Right renal pelvis (tissue), 4 donors: Measurements from ENCODE around the gene HBM. TPM values are rescaled to one million over a fixed set of nuclear protein-coding genes. Genes with fewer than 3 reads are reported as not detected.
A peak's percentile ranks its signal among the peaks of the same experiment; 100 is the strongest.
"Not testable (repeated sequence)": the region's sequence is repeated elsewhere in the genome, so short reads cannot be mapped to it uniquely, and the experiment has no call there.

Experiments
- DNase-seq, 4 donors: peaks; one replicate each; pipeline ENCODE4 v3.0.0-alpha.2; 2013; ENCODE audit warnings: low read depth in 4 of 4, low spot score in 3 of 4, missing footprints in 1 of 4
- polyA plus RNA-seq, 4 donors: library from polyadenylated mRNA; unstranded; fragments of 120-200 nt; gene quantifications; one replicate each; pipeline ENCODE4 v1.2.1, GENCODE V29; 2013; ENCODE audit not compliant: insufficient read length in 4 of 4

The HBM gene, protein sequence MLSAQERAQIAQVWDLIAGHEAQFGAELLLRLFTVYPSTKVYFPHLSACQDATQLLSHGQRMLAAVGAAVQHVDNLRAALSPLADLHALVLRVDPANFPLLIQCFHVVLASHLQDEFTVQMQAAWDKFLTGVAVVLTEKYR
- 1 to 10 TPM; 2.1 to 5.7 (median 3.7) TPM for polyA plus RNA-seq

DNA sequence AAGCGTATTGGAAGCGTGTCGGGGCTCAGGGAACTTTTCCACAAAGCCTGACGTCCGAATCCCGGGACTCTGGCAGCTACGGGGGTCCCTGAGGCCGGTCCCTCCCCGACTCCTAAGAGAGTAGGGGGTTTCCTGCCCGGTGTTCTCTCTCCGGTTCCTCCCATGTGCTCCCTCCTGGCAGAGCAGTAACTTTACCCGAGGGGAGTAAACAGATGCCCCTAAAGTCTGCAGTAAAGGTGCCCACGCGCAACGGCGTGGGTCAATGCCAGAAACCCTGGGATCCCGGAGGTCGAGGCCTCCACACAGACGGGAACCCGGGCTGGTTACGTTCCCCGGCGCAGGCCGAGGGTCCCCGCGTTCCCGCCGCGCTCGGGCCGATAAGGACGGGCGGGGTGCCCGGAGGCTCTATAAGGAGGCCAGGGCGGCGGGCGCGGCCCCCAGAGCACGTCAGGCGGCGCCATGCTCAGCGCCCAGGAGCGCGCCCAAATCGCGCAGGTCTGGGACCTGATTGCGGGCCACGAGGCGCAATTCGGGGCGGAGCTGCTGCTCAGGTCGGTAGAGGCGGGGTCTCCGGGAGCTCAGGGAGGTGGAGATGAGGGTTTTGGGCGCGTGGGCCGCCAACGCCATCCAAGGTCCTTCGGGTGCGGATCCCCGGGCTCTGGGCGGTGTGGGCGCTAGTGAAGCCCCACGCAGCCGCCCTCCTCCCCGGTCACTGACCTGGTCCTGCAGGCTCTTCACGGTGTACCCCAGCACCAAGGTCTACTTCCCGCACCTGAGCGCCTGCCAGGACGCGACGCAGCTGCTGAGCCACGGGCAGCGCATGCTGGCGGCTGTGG is at the start of gene HBM:
HBM (plus strand) TSS at position 440 of the 836 bp plus-strand sequence; CDS start at position 460, 20 bp downstream.
- DNase-seq, result no peak

DNA sequence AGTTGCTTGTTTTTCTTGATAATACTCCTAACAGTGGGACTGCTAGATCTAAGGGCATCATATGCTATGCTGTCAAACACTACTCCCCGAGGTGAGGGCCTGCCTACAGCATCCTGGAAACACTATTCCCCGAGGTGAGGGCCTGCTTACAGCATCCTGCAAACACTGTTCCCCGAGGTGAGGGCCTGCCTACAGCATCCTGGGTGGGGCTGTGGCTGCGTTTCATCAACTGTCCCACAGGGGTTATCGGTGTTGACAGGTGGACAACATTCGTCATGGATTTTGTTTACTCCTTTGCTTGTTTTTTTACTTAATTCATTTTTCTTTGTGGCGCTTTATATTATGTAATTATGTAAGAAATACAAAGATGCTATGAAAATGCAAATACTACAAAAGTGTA is 49.8 kb upstream of the HBM start:
- no peak for DNase-seq

DNA sequence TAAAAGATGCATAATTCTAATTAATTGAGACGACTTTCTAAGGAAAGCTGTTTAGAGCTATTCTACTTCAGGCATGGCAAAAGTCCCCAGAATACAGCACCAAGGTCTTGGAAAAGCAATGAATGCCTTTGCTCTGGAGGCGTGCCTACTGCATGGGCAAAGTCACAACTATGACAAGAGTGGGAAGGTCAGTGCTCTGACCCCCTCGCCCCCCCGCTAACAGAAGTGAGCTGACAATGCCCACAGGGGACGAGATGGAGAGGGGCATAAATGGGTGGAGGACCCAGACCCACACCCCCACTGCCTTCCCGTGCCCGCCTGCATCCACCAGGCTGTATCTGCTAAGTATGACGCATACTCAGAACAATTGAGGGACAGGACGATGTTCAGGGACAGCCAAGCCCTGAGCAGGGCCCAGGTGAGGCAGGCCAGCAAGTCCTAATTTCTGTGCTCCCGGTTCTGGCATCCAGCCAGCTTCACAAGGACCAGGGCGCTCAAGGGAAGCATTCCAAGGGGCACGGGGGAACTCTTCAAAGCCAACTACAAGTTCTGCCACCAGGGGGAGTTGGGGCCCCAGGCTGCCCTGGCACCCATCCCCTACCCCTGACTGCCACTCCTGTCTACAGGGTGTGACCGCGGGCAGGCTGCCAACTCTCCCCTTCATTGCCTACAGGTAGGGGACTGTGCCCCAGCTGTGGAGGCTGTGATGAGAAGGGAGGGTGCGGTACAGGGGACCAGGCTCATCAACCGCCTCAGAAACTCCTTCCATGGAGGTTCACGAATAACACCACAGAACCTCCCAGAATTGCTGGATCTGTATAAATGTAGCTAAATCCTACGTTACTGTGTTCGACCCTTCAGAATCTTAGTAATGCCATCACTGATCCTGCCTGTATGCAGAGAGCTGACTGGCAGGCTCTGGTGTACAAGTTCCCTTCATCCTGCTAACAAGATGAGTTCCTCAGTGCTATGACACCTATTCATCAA is 48.1 kb upstream of the HBM start:
- peak in 3 of 4 donors; percentile 42 to 46 (median 45) for DNase-seq

DNA sequence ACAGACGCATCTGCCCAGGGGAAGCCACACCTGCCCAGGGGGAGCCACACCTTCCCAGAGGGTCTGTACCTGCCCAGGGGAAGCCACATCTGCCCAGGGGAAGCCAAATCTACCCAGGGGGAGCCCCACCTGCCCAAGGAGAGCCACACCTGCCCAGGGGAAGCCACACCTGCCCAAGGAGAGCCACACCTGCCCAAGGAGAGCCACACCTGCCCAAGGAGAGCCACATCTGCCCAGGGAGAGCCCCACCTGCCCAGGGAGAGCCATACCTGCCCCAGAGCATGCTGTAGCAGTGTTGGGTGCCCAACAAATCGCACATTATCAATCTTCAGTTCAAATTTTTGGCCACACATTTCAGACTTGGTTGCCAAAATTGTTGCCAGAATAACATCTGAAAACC is 46.9 kb upstream of the HBM start:
- no peak for DNase-seq

DNA sequence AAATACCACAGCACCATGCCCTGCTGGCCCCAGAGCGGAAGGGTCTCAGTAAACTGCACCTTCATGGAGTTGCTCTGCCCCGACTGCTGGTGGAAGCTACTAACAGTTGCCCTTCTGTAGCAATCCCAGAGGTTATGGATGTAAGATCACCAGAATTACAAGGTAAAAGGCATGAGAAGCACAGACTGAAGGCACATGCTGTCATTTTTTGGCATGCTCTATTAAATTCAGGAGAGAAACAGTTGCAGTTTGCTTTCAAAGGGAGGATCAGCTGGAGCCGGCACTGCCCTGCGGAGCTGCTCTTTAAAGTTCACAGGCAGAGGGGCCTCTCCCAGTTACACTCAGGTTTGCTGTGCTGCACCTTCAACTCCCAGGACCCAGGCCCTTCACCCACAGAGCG is 46.5 kb upstream of the HBM start:
- DNase-seq, result no peak

DNA sequence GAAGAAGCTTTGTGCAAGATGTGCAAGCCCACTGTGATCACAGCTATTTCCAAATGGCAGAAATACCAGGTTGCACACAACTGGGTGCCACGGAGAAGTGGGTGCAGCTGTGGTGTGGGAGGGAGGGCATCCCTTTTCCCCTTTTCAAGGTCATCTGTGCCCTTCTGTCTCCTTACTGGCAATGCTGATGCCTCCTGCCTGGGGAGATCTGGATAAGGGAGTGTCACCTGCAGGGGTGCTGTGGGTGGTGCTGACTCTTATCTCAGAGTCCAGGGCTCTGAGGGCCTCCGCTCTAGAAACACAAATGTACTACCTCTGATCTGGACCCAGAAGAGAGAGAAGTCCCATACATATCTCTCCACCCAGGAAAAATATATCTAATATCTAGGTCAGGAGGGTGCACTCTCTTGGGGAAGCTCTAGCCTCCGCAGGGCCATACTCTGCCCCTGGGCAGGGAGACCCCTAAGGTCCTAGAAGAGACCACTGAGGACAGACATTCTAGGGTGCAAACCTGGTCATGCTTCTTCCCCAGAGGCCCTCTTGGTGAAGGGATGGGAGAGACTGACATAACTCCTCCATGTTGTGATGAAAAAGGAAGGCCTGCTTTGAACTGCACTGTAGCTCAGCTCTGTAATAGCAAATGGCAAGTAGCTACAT is 45.8 kb upstream of the HBM start:
- DNase-seq, result no peak

DNA sequence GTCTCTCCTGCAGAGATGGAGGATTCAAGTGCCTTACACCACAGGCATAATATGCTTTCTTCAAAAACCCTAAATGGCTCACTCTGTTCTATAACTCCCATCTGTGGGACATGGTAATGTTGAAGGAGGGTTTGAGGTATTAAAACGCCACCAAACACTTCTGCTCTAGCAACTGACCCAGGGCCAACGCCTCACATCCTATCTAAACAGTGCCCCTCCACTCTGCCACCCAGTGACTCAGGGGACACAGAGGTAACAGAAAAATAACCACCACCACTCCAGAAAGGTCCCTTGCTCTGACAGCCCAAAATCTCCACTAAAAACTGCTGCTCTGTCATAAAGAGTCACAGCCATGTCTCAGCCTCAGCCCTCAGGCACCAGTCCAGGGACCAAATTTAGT is 45.0 kb upstream of the HBM start:
- no peak for DNase-seq

DNA sequence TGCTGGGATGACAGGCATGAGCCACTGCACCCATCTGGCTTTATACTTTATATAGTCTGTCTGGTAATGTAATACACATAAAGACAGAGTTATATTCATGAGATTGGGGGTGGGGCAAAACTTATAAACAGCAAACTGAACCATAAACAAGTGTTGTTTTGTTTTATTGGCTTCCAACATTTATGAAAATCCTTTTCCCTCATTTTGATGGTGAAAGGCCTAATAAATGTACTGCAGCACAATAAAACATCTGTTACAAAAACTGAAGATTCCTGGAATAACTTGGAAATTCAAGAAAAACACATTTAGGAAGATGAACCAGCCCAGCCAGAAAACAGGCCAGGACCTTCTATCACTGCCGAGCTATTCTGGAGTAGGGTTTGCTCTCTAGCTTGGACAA is 43.4 kb upstream of the HBM start:
- no peak for DNase-seq

DNA sequence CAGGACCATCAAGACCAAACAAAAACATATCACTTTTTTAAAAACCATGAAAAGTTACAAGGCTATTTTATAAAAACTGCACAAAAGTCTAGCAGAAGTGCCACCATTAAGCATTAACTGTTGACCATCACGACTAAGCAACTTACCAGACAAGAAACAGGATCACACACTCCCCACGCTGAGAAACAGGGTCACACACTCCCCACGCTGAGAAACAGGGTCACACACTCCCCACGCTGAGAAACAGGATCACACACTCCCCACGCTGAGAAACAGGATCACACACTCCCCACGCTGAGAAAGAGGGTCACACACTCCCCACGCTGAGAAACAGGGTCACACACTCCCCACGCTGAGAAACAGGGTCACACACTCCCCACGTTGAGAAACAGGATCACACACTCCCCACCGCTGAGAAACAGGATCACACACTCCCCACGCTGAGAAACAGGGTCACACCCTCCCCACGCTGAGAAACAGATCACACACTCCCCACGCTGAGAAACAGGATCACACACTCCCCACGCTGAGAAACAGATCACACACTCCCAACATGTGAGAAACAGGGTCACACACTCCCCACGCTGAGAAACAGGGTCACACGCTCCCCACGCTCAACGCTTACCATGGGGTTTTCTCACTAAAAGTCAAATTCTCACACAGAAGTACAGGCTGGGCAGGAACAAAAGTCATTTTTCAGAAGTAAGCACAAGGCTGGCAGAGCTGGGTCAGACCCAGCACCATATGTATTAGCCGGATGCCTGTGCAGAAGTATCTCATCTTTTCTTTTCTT is 42.0 kb upstream of the HBM start:
- DNase-seq, result not testable (repeated sequence)

DNA sequence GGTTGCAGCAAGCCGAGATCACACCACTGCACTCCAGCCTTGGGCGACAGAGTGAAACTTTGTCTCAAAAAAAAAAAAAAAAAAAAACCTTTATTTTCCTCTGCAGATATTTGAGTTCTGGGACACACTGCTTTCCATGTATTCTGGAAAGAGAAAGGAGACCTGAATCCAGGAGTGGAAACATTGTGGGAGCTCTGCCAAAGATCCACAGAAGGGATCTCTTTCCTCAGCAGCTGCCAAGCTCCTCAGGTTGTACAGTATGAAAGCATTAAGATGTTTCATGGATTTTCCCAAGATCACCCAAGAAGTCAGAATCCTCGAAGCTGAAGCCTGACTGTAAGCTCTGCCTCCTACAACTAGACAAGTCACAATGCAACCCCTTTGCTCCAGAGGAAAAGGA is 40.8 kb upstream of the HBM start:
- no peak for DNase-seq

DNA sequence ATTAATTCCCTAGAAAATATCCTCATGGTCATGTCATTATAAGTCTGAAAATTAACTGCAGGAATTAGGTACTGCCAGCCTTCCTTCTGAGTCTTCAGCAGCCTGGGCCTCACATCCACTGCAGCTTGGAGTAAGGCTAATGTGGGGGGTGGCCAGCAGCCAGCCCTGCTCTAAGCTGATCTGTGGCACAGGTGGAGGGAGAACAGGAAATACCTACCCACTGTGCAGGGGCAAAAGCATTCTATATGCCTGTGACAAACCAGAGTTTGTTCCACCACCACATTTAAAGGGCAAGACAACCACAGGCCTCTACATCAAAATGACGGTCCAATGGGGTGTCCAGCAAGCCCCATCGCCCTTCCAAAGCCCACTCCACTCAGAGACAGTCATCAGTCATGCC is 36.7 kb upstream of the HBM start:
- no peak for DNase-seq

DNA sequence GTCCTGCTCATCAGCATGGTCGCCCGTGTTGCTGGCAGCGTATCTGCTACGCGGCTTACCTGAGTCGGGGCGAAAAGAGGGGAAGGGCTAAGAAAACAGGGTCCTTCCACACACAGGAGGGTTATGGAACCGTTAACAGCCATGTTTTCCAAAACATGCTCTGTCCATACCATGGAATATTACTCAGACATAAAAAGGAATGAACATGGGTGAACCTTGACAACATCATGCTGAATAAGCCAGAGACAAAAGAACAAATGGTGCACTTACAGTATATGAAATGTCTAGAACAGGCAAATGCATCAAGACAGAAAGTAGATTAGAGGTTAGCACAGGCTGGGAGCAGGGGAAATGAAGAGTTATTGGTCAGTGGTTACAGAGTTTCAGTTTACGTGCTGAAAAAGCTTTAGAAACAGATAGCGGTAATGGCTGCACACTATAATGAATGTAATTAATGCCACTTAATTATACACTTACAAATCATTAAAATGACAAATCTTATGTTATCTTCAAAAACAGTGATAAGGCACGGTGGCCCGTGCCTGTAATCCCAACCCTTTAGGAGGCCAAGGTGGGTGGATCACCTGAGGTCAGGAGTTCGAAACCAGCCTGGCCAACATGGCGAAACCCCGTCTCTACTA is 35.1 kb upstream of the HBM start:
- no peak for DNase-seq

DNA sequence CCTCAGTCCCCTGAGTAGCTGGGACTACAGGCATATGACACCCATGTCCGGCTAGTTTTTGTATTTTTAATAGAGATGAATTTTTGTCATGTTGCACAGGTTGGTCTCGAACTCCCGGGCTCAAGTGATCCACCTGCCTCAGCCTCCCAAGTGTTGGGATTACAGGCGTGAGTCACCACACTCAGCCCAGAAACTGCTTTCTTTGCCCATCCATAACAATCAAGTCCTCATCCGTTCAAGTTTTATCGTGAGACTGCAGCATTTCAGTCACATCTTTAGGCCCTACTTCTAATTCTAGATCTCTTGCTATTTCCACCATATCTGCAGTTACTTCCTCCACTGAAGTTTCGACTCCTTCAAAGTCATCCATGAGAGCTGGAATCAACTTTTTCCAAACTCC is 33.7 kb upstream of the HBM start:
- no peak for DNase-seq

DNA sequence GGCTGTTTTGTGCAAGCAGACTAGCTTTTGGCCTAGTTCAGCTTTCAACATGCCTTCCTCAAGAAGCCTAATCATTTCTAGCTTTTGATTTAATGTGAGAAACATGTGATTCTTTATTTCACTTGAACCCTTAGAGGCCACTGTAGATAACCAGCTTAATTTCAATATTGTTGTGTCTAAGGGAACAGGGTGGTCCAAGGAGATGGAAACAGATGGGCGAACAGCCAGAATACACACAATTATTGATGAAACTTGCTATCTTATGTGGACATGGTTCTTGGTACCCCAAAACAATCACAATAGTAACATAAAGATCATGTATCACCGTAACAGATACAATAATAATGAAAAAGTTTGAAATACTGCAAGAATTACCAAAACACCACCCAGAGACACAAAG is 32.1 kb upstream of the HBM start:
- no peak for DNase-seq

DNA sequence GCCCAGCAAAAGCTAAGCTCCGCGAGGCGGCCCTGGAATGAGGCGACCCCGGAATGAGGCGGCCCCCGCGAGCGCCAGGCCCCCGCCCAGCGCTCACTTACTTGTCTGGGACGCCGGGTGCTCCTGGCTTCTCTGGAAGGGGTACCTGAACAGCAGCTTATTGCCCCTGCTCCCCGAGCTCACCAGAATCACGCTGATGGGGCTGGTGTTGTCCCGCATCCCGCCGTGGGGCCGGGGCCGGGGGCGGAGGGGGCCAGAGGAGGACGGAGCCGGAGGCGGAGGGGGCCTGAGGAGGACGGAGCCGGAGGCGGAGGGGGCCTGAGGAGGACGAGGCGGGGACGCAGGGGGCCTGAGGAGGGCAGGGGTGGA is 27.7 kb upstream of the HBM start:
- no peak for DNase-seq

DNA sequence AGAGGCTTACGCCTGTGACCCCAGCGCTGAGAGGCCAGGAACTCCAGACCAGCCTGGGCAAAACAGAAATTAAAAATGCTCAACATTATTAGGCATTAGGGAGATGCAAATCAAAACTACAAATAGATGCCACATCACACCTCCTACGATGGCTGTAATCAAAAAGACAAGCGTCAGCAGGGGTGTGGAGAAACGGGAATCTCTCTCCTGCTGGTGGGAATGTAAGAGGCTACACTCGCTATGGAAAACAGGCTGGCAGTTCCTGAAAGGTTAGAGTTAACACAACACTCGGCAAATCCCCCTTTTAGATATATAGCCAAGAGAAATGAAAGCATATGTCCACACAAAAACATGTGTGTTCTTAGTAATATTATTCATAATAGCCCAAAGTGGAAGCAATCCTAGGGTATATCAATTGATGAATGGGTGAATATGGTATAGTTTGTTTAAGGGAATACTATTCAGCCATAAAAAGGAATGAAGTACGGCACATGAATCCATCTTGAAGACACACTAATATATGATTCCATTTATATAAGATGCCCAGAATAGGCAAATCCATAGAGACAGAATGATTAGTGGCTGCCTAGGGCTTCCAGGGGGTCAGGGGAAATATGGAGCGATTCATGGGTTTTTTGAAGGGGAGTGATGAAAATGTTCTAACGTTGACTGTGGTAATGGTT is 25.5 kb upstream of the HBM start:
- DNase-seq, result no peak

DNA sequence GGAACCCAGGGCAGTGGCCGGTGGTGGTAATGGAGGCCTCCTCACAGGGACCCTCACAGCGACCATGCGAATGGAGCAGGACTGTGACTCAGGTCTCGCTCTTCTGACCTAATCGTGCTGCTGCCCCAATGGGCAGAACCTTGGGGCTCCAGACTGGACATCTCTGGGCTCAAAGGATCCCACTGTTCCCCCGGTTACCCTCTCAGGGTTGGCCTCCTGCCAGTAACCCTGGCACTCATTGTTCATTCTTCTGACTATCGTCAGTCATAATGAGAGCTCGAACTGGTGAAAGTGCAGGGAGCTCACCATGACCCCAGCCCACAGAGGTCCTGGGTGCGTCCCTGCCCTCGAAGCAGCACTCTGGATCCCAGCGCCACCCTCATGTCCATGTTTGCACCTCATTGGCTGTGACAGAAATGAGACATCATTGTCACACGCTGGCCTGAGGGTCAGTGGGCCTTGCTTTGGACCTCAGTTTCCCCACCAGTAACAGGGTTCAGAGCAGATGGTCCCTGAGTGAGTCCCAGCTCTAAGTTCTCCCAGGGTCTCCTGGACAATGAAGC is 23.3 kb upstream of the HBM start:
- no peak for DNase-seq

DNA sequence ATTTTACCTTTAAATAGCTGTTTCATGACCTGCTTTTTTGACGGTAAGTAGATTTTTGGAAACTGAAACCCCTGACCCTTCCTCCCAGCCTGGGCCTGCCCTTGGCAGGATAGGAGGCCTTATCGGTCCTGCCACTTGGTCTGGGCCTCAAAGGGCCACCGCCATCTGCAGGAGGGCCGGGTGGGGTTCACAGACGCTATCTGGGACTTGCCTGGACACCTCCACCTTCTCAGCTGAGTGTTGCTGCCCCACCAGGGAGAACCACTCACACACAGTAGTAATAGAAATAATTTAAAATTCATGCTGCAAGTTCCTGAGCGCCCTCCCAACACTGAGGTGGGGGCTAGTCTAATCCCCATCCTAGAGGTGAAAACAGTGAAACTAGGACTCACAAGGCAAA is 22.7 kb upstream of the HBM start:
- no peak for DNase-seq

DNA sequence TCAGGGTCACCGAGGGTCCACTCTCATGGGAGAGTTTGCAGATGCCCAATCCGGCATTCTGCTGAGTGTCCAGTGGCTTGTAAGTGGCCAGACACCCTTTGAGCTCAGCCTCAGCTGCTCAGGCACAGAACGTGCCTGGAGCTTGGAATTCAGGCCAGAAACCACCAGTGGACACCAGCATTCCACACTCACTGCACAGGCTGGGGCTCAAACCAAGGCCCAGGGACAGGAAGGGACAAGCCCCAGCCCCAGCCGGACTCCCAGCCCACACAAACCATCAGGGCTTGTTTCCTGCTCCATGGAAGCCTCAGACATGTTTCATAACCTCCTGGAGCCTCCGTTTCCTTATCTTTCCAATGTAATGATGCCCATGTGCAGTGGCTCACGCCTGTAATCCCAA is 22.3 kb upstream of the HBM start:
- DNase-seq, result no peak
